Astrocyte (in vitro differentiated cells and primary cell): ENCODE measurements around the gene CC2D1B. TPM values are rescaled to one million over a fixed set of nuclear protein-coding genes. Genes with fewer than 3 reads are reported as not detected.

Source experiments
- DNase-seq: peaks from one replicate; pipeline ENCODE4 v3.0.0-alpha.2; 2010; ENCODE audit warnings: low read depth
- FAIRE-seq: peaks from 2 replicates; lab custom pipeline; 2011; peaks lifted over from hg19 to GRCh38; lab: Jason Lieb, UNC
- H2AFZ ChIP-seq: 2 replicates; pipeline ENCODE4 v1.6.0; 2012; ENCODE audit warnings: low read depth, low read length, inconsistent platforms
- H3K27ac ChIP-seq: 2 replicates; pipeline ENCODE4 v1.5.1; 2011; ENCODE audit warnings: low read depth, low read length, inconsistent platforms
- H3K27me3 ChIP-seq: 2 replicates; pipeline ENCODE4 v1.6.0; 2011; ENCODE audit warnings: low read length, inconsistent platforms; ENCODE audit not compliant: insufficient read depth
- H3K36me3 ChIP-seq: 2 replicates; pipeline ENCODE4 v1.5.1; 2011; ENCODE audit warnings: low read length, inconsistent platforms; ENCODE audit not compliant: insufficient read depth
- H3K4me1 ChIP-seq: 2 replicates; pipeline ENCODE4 v1.5.1; 2011; ENCODE audit warnings: low read length, inconsistent platforms; ENCODE audit not compliant: insufficient read depth
- H3K4me2 ChIP-seq: 2 replicates; pipeline ENCODE4 v1.6.0; 2012; ENCODE audit warnings: low read length, inconsistent platforms
- H3K4me3 ChIP-seq: 2 replicates; pipeline ENCODE4 v1.5.1; 2011; ENCODE audit warnings: low read depth, mild to moderate bottlenecking, low read length, inconsistent platforms; ENCODE audit not compliant: insufficient read depth
- H3K79me2 ChIP-seq: 2 replicates; pipeline ENCODE4 v1.6.0; 2012; ENCODE audit warnings: mild to moderate bottlenecking, low read length, inconsistent platforms; ENCODE audit not compliant: insufficient read depth
- H3K9ac ChIP-seq: 2 replicates; pipeline ENCODE4 v1.6.0; 2012; ENCODE audit warnings: mild to moderate bottlenecking, low read length, inconsistent platforms
- H3K9me3 ChIP-seq: 2 replicates; pipeline ENCODE4 v1.5.1; 2012; ENCODE audit warnings: low read depth, mild to moderate bottlenecking, low read length, inconsistent platforms; ENCODE audit not compliant: insufficient read depth
- H4K20me1 ChIP-seq: 2 replicates; pipeline ENCODE4 v1.6.0; 2012; ENCODE audit warnings: low read length, inconsistent platforms; ENCODE audit not compliant: insufficient read depth
- H3K27ac Mint-ChIP-seq: one replicate; pipeline ENCODE4 v1.8.0; 2021; ENCODE audit warnings: mild to moderate bottlenecking, mixed read lengths; ENCODE audit not compliant: unreplicated experiment
- H3K27me3 Mint-ChIP-seq: one replicate; pipeline ENCODE4 v1.8.0; 2021; ENCODE audit warnings: low read depth, mixed read lengths; ENCODE audit not compliant: unreplicated experiment
- H3K36me3 Mint-ChIP-seq: one replicate; pipeline ENCODE4 v1.8.0; 2021; ENCODE audit warnings: low read depth, mixed read lengths; ENCODE audit not compliant: unreplicated experiment
- H3K4me1 Mint-ChIP-seq: one replicate; pipeline ENCODE4 v1.8.0; 2021; ENCODE audit warnings: low read depth, mixed read lengths; ENCODE audit not compliant: unreplicated experiment
- H3K4me3 Mint-ChIP-seq: one replicate; pipeline ENCODE4 v1.8.0; 2021; ENCODE audit warnings: mild to moderate bottlenecking, moderate library complexity, mixed read lengths; ENCODE audit not compliant: unreplicated experiment
- H3K9me3 Mint-ChIP-seq: one replicate; pipeline ENCODE4 v1.8.0; 2021; ENCODE audit warnings: mild to moderate bottlenecking, mixed read lengths; ENCODE audit not compliant: unreplicated experiment
- CTCF ChIP-seq: IDR thresholded peaks from 2 replicates; pipeline ENCODE4 v1.5.1; 2011; ENCODE audit warnings: low read depth, mild to moderate bottlenecking, inconsistent platforms, low read length, moderate library complexity; ENCODE audit not compliant: insufficient read depth
- EZH2 ChIP-seq: IDR thresholded peaks from 2 replicates; pipeline ENCODE4 v1.6.1; 2012; ENCODE audit warnings: mild to moderate bottlenecking, low read length, inconsistent platforms; ENCODE audit not compliant: insufficient read depth
- total RNA-seq: library from RNA; stranded (reverse); gene quantifications from 2 replicates; pipeline ENCODE4 v1.2.1, GENCODE V29; 2021

Gene CC2D1B
- total RNA-seq, 1 donor from 2014 or later = 25.6 TPM

- H3K4me2 ChIP-seq = no peak overlapping the region
- Mint-ChIP-seq H3K4me3 (no peak overlapping the region), H3K36me3 (peaks cover 3% of the 10 kb centered on the region), H3K9me3 (no peaks in the 10 kb centered on the region), H3K27ac (no peak overlapping the region), H3K4me1 (peaks cover 6% of the 10 kb centered on the region), H3K27me3 (no peaks in the 10 kb centered on the region)
- H3K4me3 ChIP-seq = no peak overlapping the region
- no peak for FAIRE-seq
- H3K27me3 ChIP-seq = no peaks in the 10 kb centered on the region
- H2AFZ ChIP-seq = no peak overlapping the region
- no peaks in the 10 kb centered on the region for H4K20me1 ChIP-seq
- H3K9ac ChIP-seq = no peak overlapping the region
- H3K27ac ChIP-seq = no peak overlapping the region
- H3K36me3 ChIP-seq = no peaks in the 10 kb centered on the region
- DNase-seq = no peak
- no peaks in the 10 kb centered on the region for H3K4me1 ChIP-seq
- H3K79me2 ChIP-seq = no peaks in the 10 kb centered on the region
- no peaks in the 10 kb centered on the region for H3K9me3 ChIP-seq
- TF ChIP-seq EZH2 (no peak), CTCF (no peak)
These were observed 40.2 kb downstream of the CC2D1B start for GRCh38 chr1:52325786-52326185.

- H3K4me3 Mint-ChIP-seq = no peak overlapping the region
- H3K9me3 Mint-ChIP-seq = no peaks in the 10 kb centered on the region
- no peak overlapping the region for H3K4me2 ChIP-seq
These were observed 42.3 kb downstream of the CC2D1B start for GRCh38 chr1:52323731-52324130.

More at GRCh38 chr1:52323731-52324130, 42.3 kb downstream of the CC2D1B start:
- no peaks in the 10 kb centered on the region for H3K4me1 ChIP-seq
- Mint-ChIP-seq H3K27me3 (no peaks in the 10 kb centered on the region), H3K4me1 (peaks cover 4% of the 10 kb centered on the region), H3K27ac (no peak overlapping the region), H3K36me3 (peaks cover 3% of the 10 kb centered on the region)
- no peaks in the 10 kb centered on the region for H3K79me2 ChIP-seq
- no peak overlapping the region for H3K4me3 ChIP-seq
- H4K20me1 ChIP-seq = no peaks in the 10 kb centered on the region
- H3K27ac ChIP-seq = no peak overlapping the region
- FAIRE-seq (no peak), DNase-seq (no peak)
- H3K27me3 ChIP-seq = no peaks in the 10 kb centered on the region
- no peaks in the 10 kb centered on the region for H3K9me3 ChIP-seq
- H3K9ac ChIP-seq = no peak overlapping the region
- H2AFZ ChIP-seq = no peak overlapping the region
- TF ChIP-seq CTCF (no peak), EZH2 (no peak)
- H3K36me3 ChIP-seq = no peaks in the 10 kb centered on the region
